Measurements from ENCODE around the gene ZNF232.
"Not testable (repeated sequence)": the region's sequence is repeated elsewhere in the genome, so short reads cannot be mapped to it uniquely, and the experiment has no call there.

The ZNF232 gene

GRCh38 chr17:5111402-5112204 is at the start of gene ZNF232:
Gene ZNF232, minus strand, starts transcription at chr17:5111878. Its CDS starts 56 bp downstream, at chr17:5111822.
- DNase-seq (ENCODE audit: low spot score): peak; percentile 92

- DNase-seq (ENCODE audit: low spot score): not testable (repeated sequence)
Measured at GRCh38 chr17:5160702-5161101, 49.0 kb upstream of the ZNF232 start.

GRCh38 chr17:5146122-5146521 is 34.4 kb upstream of the ZNF232 start:
- DNase-seq (ENCODE audit: low spot score): not testable (repeated sequence)

- not testable (repeated sequence) for DNase-seq (ENCODE audit: low spot score)
Measured at GRCh38 chr17:5142877-5143276, 31.2 kb upstream of the ZNF232 start.

- DNase-seq (ENCODE audit: low spot score): no peak
Measured at GRCh38 chr17:5139458-5139732, 27.7 kb upstream of the ZNF232 start.

- no peak for DNase-seq (ENCODE audit: low spot score)
Measured at GRCh38 chr17:5138616-5139457, 27.2 kb upstream of the ZNF232 start.

- DNase-seq (ENCODE audit: low spot score): not testable (repeated sequence)
Measured at GRCh38 chr17:5138198-5138544, 26.5 kb upstream of the ZNF232 start.

GRCh38 chr17:5137511-5138197 is 26.0 kb upstream of the ZNF232 start:
- not testable (repeated sequence) for DNase-seq (ENCODE audit: low spot score)

- not testable (repeated sequence) for DNase-seq (ENCODE audit: low spot score)
Measured at GRCh38 chr17:5136580-5137412, 25.1 kb upstream of the ZNF232 start.

GRCh38 chr17:5135726-5136579 is 24.3 kb upstream of the ZNF232 start:
- DNase-seq (ENCODE audit: low spot score): no peak

- peak; percentile 41 for DNase-seq (ENCODE audit: low spot score)
Measured at GRCh38 chr17:5135131-5135712, 23.5 kb upstream of the ZNF232 start.

GRCh38 chr17:5134571-5134970 is 22.9 kb upstream of the ZNF232 start:
- not testable (repeated sequence) for DNase-seq (ENCODE audit: low spot score)

- DNase-seq (ENCODE audit: low spot score): not testable (repeated sequence)
Measured at GRCh38 chr17:5133961-5134360, 22.3 kb upstream of the ZNF232 start.

GRCh38 chr17:5133311-5133710 is 21.6 kb upstream of the ZNF232 start:
- DNase-seq (ENCODE audit: low spot score): no peak

- not testable (repeated sequence) for DNase-seq (ENCODE audit: low spot score)
Measured at GRCh38 chr17:5132503-5133225, 21.0 kb upstream of the ZNF232 start.

GRCh38 chr17:5131799-5132502 is 20.3 kb upstream of the ZNF232 start:
- DNase-seq (ENCODE audit: low spot score): not testable (repeated sequence)

GRCh38 chr17:5131146-5131715 is 19.6 kb upstream of the ZNF232 start:
- no peak for DNase-seq (ENCODE audit: low spot score)

- DNase-seq (ENCODE audit: low spot score): not testable (repeated sequence)
Measured at GRCh38 chr17:5130687-5131086, 19.0 kb upstream of the ZNF232 start.

GRCh38 chr17:5130261-5130660 is 18.6 kb upstream of the ZNF232 start:
- DNase-seq (ENCODE audit: low spot score): not testable (repeated sequence)

Measured in putamen (tissue), 1 donor.